ENCODE data around the gene CHRDL2.

CHRDL2 gene

GRCh38 chr11:74678591-74679512 is 52.4 kb downstream of the CHRDL2 start:
- peak; percentile 49 to 70 for DNase-seq (ENCODE audit: low read depth in 2 of 2)
- no peak for TF ChIP-seq CTCF (IDR thresholded peaks at IDR 0.05; ENCODE audit: low read depth, low read length)
- no peak overlapping the region for H3K4me3 ChIP-seq (replicated peaks in 1 of 2; ENCODE audit: low read depth in 2 of 2, low read length in 2 of 2)

- no peak overlapping the region for H3K4me3 ChIP-seq (replicated peaks in 1 of 2; ENCODE audit: low read depth in 2 of 2, low read length in 2 of 2)
- no peak for TF ChIP-seq CTCF (IDR thresholded peaks at IDR 0.05; ENCODE audit: low read depth, low read length)
- DNase-seq (ENCODE audit: low read depth in 2 of 2) = no peak
Measured at GRCh38 chr11:74678041-74678440, 53.2 kb downstream of the CHRDL2 start.

GRCh38 chr11:74677131-74677530 is 54.1 kb downstream of the CHRDL2 start:
- TF ChIP-seq CTCF (IDR thresholded peaks at IDR 0.05; ENCODE audit: low read depth, low read length) = no peak
- no peak for DNase-seq (ENCODE audit: low read depth in 2 of 2)
- H3K4me3 ChIP-seq (replicated peaks in 1 of 2; ENCODE audit: low read depth in 2 of 2, low read length in 2 of 2) = no peak overlapping the region

GRCh38 chr11:74676596-74676995 is 54.6 kb downstream of the CHRDL2 start:
- H3K4me3 ChIP-seq (replicated peaks in 1 of 2; ENCODE audit: low read depth in 2 of 2, low read length in 2 of 2) = no peak overlapping the region
- no peak for TF ChIP-seq CTCF (IDR thresholded peaks at IDR 0.05; ENCODE audit: low read depth, low read length)
- no peak for DNase-seq (ENCODE audit: low read depth in 2 of 2)

GRCh38 chr11:74675761-74676160 is 55.5 kb downstream of the CHRDL2 start:
- TF ChIP-seq CTCF (IDR thresholded peaks at IDR 0.05; ENCODE audit: low read depth, low read length) = no peak
- DNase-seq (ENCODE audit: low read depth in 2 of 2) = no peak
- no peak overlapping the region for H3K4me3 ChIP-seq (replicated peaks in 1 of 2; ENCODE audit: low read depth in 2 of 2, low read length in 2 of 2)

GRCh38 chr11:74673693-74674360 is 57.4 kb downstream of the CHRDL2 start:
- H3K4me3 ChIP-seq (replicated peaks in 1 of 2; ENCODE audit: low read depth in 2 of 2, low read length in 2 of 2) = no peak overlapping the region
- TF ChIP-seq CTCF (IDR thresholded peaks at IDR 0.05; ENCODE audit: low read depth, low read length) = no peak
- no peak for DNase-seq (ENCODE audit: low read depth in 2 of 2)

All from cardiac fibroblast (primary cell).